H1 (cell line): ENCODE data around the gene NMRK1. TPM values are rescaled to one million over a fixed set of nuclear protein-coding genes. Genes with fewer than 3 reads are reported as not detected.

Experiments
- GABPA ChIP-seq: IDR thresholded peaks from 2 replicates; pipeline ENCODE4 v1.6.1; 2011; ENCODE audit warnings: mild to moderate bottlenecking, low read length, moderate library complexity, borderline replicate concordance; ENCODE audit not compliant: insufficient read depth
- HDAC6 ChIP-seq: IDR thresholded peaks from one replicate; pipeline ENCODE4 v1.7.1; 2012; ENCODE audit warnings: low read depth, mild to moderate bottlenecking, inconsistent platforms, low read length, moderate library complexity
- PHF8 ChIP-seq: fragments of 200-600 bp; sonication (generic); conservative IDR thresholded peaks from 2 replicates; pipeline ENCODE4 v1.7.1; 2012; ENCODE audit warnings: low read depth, mild to moderate bottlenecking, inconsistent platforms, low read length, moderate library complexity
- polyA plus RNA-seq, 7 experiments: library from polyadenylated mRNA; depleted of rRNA in 3 of 7; stranded (reverse) in 5 of 7; unstranded in 2 of 7; fragments of >200 nt in 5 of 7; fragments of 200-250 nt in 2 of 7; gene quantifications; 1 replicate in 5 of 7; 2 replicates in 1 of 7; 4 replicates in 1 of 7; pipeline versions ENCODE4 v1.2.1 to v1.2.3, GENCODE V29; 2011 to 2013; ENCODE audit warnings: missing spikeins in 2 of 7, mixed read lengths in 2 of 7
- total RNA-seq: library from RNA; stranded (reverse); fragmentation: NEBNext Ultra II Directional; extraction: Animal tissue kit (Norgen Biotek cat#: 25700); gene quantifications from 2 replicates; pipeline ENCODE4 v1.2.1, GENCODE V29; 2021
- TF ChIP-seq, protein P1 (sequence below): IDR thresholded peaks from 2 replicates; pipeline ENCODE4 v1.6.1; 2012; ENCODE audit warnings: inconsistent platforms

The NMRK1 gene
- total and polyA plus RNA-seq, 2 of the 8 experiments (the other 6 are each of a cell fraction or from before 2014, with no cell fraction given) = 5.8 to 8.1 TPM

DNA sequence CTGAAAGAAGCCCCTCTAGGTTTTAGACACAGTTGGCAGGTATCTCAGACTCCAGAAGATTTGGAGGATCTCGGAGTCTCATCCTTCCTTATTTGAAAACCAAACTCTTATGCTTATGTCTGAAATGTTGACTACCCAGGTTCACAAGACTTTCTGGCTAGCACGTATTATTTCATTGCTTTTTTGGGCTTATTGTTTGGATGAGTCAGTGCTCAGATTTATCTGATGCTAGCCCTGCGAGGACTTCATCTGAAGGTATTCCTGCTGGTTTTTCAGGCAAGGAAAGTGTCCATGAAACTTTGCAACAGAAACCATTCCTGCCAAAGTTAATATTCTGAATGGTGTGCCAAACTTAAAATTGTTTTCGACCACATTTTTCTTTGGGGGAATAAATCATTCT is 8.8 kb upstream of the NMRK1 start (continued):
- TF ChIP-seq PHF8 (no peak), HDAC6 (no peak), GABPA (no peak)
- TF ChIP-seq, protein P1, sequence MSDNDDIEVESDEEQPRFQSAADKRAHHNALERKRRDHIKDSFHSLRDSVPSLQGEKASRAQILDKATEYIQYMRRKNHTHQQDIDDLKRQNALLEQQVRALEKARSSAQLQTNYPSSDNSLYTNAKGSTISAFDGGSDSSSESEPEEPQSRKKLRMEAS = no peak
